ENCODE results near the gene TIAM1.

- TF ChIP-seq GTF2I (CRISPR knock-in tag; conservative IDR thresholded peaks at IDR 0.05) (no peak), NR1H2 (CRISPR knock-in tag; IDR thresholded peaks at IDR 0.05) (no peak), ELF4 (CRISPR knock-in tag; IDR thresholded peaks at IDR 0.05; ENCODE audit: low read depth) (no peak), AFF4 (CRISPR knock-in tag; IDR thresholded peaks at IDR 0.05; ENCODE audit: borderline replicate concordance) (no peak), CTCF (IDR thresholded peaks at IDR 0.05) (no peak)
Measured at GRCh38 chr21:31135531-31136184, 208.4 kb downstream of the TIAM1 start.

Measured in WTC11 (cell line).